ENCODE data around the gene ZNF276.
A peak's percentile ranks its signal among the peaks of the same experiment; 100 is the strongest.

ZNF276 gene

GRCh38 chr16:89785523-89786155 is 64.3 kb downstream of the ZNF276 start:
- peak; percentile 8 for DNase-seq

DNA sequence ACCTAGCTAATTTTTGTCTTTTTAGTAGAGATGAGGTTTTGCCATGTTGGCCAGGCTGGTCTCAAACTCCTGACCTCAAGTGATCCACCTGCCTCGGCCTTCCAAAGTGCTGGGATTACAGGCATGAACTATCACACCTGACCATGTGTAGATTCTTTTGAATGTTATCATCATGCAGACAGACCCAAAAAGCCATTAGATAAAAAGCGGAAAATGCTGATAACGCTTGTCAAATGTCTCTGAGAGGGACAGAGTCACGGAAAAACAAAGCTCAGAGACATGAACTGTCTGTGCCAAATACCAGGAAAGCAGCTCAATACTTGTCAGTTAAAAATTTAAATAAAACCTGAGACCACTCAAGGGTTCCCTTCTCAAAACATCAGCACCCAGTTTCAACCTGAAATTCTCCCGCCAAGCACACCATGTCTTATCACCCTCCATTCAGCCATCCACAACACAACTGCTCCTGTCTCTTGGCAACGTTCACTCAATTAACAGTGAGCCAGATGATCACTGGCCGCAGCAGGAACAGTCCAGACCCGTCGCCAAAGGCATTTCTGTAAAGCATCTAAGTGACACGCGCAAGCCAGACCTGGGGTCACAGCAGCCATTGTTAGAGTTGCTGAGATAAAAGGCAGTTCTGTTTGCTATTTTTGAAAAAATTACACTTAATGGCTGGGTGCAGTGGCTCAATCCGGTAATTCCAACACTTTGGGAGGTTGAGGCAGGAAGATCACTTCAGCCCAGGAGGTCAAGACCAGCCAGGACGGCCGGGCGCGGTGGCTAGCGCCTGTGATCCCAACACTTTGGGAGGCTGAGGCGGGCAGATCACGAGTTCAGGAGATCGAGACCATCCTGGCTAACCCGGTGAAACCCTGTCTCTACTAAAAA is 65.4 kb downstream of the ZNF276 start:
- DNase-seq, result no peak

- DNase-seq, result no peak
Measured at GRCh38 chr16:89787365-89787805, 66.0 kb downstream of the ZNF276 start.

All from effector CD8-positive, alpha-beta T cell (primary cell).